K562 (cell line): ENCODE measurements around the gene LHPP. TPM values are rescaled to one million over a fixed set of nuclear protein-coding genes. Genes with fewer than 3 reads are reported as not detected.

Experiments used
- ATAC-seq: fragments of 200-7000 bp; cut with Tn5 transposase; 3 replicates; pipeline ENCODE4 v1.9.1; 2020; ENCODE audit warnings: moderate library complexity
- BruUV-seq: library from RNA; stranded (reverse); fragments of 400-500 nt; replicated peaks from 2 replicates; lab custom pipeline; 2021; lab: Mats Ljungman, UMichigan
- CTCF ChIA-PET: fragments of 300-600 bp; formaldehyde crosslinking; extraction: SDS; loops from one replicate; lab custom pipeline; 2021; ENCODE audit warnings: low intra/inter-chr PET ratio; lab: Yijun Ruan, JAX
- POLR2A ChIA-PET: fragments of 300-600, 350-650 bp; sonication (Branson Sonifier 250); formaldehyde crosslinking; extraction: SDS; loops from one replicate; lab custom pipeline; 2021; ENCODE audit warnings: antibody characterized with exemption, inconsistent platforms; lab: Yijun Ruan, JAX
- DNase-seq, 4 experiments: peaks; one replicate each; pipeline versions ENCODE4 v3.0.0 to v3.0.0-alpha.2; 2011 to 2018; ENCODE audit warnings: low spot score in 3 of 4, mixed read lengths in 3 of 4; ENCODE audit errors: extremely low read depth in 1 of 4
- FAIRE-seq: peaks from 2 replicates; lab custom pipeline; 2011; peaks lifted over from hg19 to GRCh38; lab: Jason Lieb, UNC
- H2AFZ ChIP-seq: 2 replicates; pipeline ENCODE4 v1.6.0; 2011; ENCODE audit warnings: low read depth, low read length, control low read depth, inconsistent platforms
- H3K27ac ChIP-seq: fragments of 200-600 bp; 3 replicates; pipeline ENCODE4 v1.8.0; 2011; ENCODE audit warnings: low read depth, mild to moderate bottlenecking, control low read depth, inconsistent platforms, low read length, moderate library complexity, mixed read lengths; ENCODE audit errors: extremely low read depth
- H3K27me3 ChIP-seq, 2 experiments: fragments of 300-600 bp in 1 of 2; 2 replicates in 1 of 2; 3 replicates in 1 of 2; pipeline versions ENCODE4 v1.6.0 to v1.8.0; 2011; ENCODE audit warnings: inconsistent platforms in 2 of 2, low read length in 2 of 2, mild to moderate bottlenecking in 1 of 2, mixed read lengths in 1 of 2, moderate library complexity in 1 of 2; ENCODE audit not compliant: control insufficient read depth in 2 of 2, insufficient read depth in 2 of 2
- H3K36me3 ChIP-seq: fragments of 300-600 bp; 3 replicates; pipeline ENCODE4 v1.8.0; 2011; ENCODE audit warnings: mild to moderate bottlenecking, low read length, inconsistent platforms; ENCODE audit not compliant: control insufficient read depth, insufficient read depth
- H3K4me1 ChIP-seq, 2 experiments: fragments of 200-600 bp in 1 of 2; replicated peaks in 1 of 2; 2 replicates in 1 of 2; 3 replicates in 1 of 2; pipeline versions ENCODE4 v1.5.1 to v1.8.0; 2011; ENCODE audit warnings: inconsistent platforms in 2 of 2, low read length in 2 of 2, mild to moderate bottlenecking in 1 of 2, mixed read lengths in 1 of 2, moderate library complexity in 1 of 2; ENCODE audit not compliant: control insufficient read depth in 2 of 2, insufficient read depth in 2 of 2
- H3K4me2 ChIP-seq: 2 replicates; pipeline ENCODE4 v1.6.1; 2011; ENCODE audit warnings: low read length, control low read depth, inconsistent platforms, mixed read lengths; ENCODE audit not compliant: insufficient read depth
- H3K4me3 ChIP-seq: fragments of 200-600 bp; sonication (generic), shearing (Covaris generic); 2 replicates; pipeline ENCODE4 v1.5.1; 2016; ENCODE audit warnings: control low read depth, inconsistent platforms
- H3K79me2 ChIP-seq: fragments of 200-600 bp; 3 replicates; pipeline ENCODE4 v1.8.0; 2011; ENCODE audit warnings: low read length, inconsistent platforms; ENCODE audit not compliant: control insufficient read depth, insufficient read depth
- H3K9ac ChIP-seq, 2 experiments: 2 replicates each; pipeline versions ENCODE4 v1.6.0 to v1.6.1; 2011; ENCODE audit warnings: low read depth in 2 of 2, low read length in 2 of 2, control low read depth in 1 of 2, inconsistent platforms in 1 of 2, mild to moderate bottlenecking in 1 of 2, mixed read lengths in 1 of 2; ENCODE audit not compliant: insufficient read depth in 1 of 2
- H3K9me1 ChIP-seq: one replicate; pipeline ENCODE4 v1.6.0; 2011; ENCODE audit warnings: inconsistent platforms, mild to moderate bottlenecking, low read length, moderate library complexity; ENCODE audit not compliant: control insufficient read depth, insufficient read depth
- H3K9me3 ChIP-seq: replicated peaks from 2 replicates; pipeline ENCODE4 v1.5.1; 2011; ENCODE audit warnings: low read depth, low read length, inconsistent platforms; ENCODE audit not compliant: control insufficient read depth, insufficient read depth
- H4K20me1 ChIP-seq: replicated peaks from 2 replicates; pipeline ENCODE4 v1.6.1; 2011; ENCODE audit warnings: low read length, inconsistent platforms, mixed read lengths; ENCODE audit not compliant: control insufficient read depth, insufficient read depth
- CBX3 ChIP-seq, 2 experiments: IDR thresholded peaks; 1 replicate in 1 of 2; 2 replicates in 1 of 2; pipeline ENCODE4 v1.6.1; 2012; ENCODE audit warnings: inconsistent platforms in 2 of 2, low read length in 2 of 2, borderline replicate concordance in 1 of 2, control low read depth in 1 of 2
- CCNT2 ChIP-seq: IDR thresholded peaks from 2 replicates; pipeline ENCODE4 v1.6.1; 2011; ENCODE audit warnings: borderline replicate concordance, low read depth, mild to moderate bottlenecking, moderate library complexity, mixed read lengths, low read length; ENCODE audit not compliant: insufficient read length; ENCODE audit errors: extremely low read depth
- HMGN3 ChIP-seq: IDR thresholded peaks from 2 replicates; pipeline ENCODE4 v1.6.1; 2011; ENCODE audit warnings: borderline replicate concordance, low read depth, mild to moderate bottlenecking, mixed read lengths, low read length; ENCODE audit not compliant: insufficient read length; ENCODE audit errors: extremely low read depth
- NONO ChIP-seq, 2 experiments: fragments of 200-400 bp in 1 of 2; fragments of 450-650 bp in 1 of 2; formaldehyde crosslinking in 1 of 2; IDR thresholded peaks; 2 replicates each; pipeline ENCODE4 v1.6.1; 2017; ENCODE audit warnings: low read depth in 2 of 2, mild to moderate bottlenecking in 2 of 2, moderate library complexity in 2 of 2, low read length in 1 of 2
- NR0B1 ChIP-seq: fragments of 450-650 bp; IDR thresholded peaks from one replicate; pipeline ENCODE4 v1.6.1; 2018; ENCODE audit warnings: mild to moderate bottlenecking, moderate library complexity; ENCODE audit not compliant: partially characterized antibody
- POLR2A ChIP-seq: fragments of 450-650 bp; conservative IDR thresholded peaks from 2 replicates; pipeline ENCODE4 v1.6.1; 2016
- RBFOX2 ChIP-seq: fragments of 200-400 bp; formaldehyde crosslinking; IDR thresholded peaks from 2 replicates; pipeline ENCODE4 v1.6.1; 2017; ENCODE audit warnings: low read depth, mild to moderate bottlenecking, low read length, moderate library complexity
- RBM22 ChIP-seq: fragments of 200-400 bp; formaldehyde crosslinking; IDR thresholded peaks from 2 replicates; pipeline ENCODE4 v1.6.1; 2018; ENCODE audit warnings: low read length, low read depth; ENCODE audit not compliant: poor library complexity, severe bottlenecking
- TRIM28 ChIP-seq: fragments of 450-650 bp; IDR thresholded peaks from 2 replicates; pipeline ENCODE4 v1.6.1; 2017
- ZFX ChIP-seq: sonication (generic); formaldehyde crosslinking; IDR thresholded peaks from 2 replicates; pipeline ENCODE4 v1.8.0; 2022; ENCODE audit warnings: mild to moderate bottlenecking, missing genetic modification reagents, moderate library complexity
- WGBS: fragments of 100-300 bp; shearing (Covaris generic); methylation state at CpG from one replicate; pipeline ENCODE4 v1.1.6; 2016; ENCODE audit warnings: low coverage, mixed read lengths; ENCODE audit not compliant: insufficient coverage; ENCODE audit errors: missing lambda C conversion rate; 5-methylcytosine and 5-hydroxymethylcytosine counted together
- in situ Hi-C: fragments of 300-500 bp; cut with MboI; formaldehyde crosslinking; loops from 4 replicates; pipeline ENCODE4 v1.15.0; 2018; ENCODE audit warnings: inconsistent platforms, mixed read lengths
- intact Hi-C: fragments of 100-400 bp; cut with micrococcal nuclease; formaldehyde crosslinking; loops from 2 replicates; pipeline ENCODE4 v1.14.2; 2022
- polyA plus RNA-seq, 8 experiments: library from polyadenylated mRNA; depleted of rRNA in 4 of 8; stranded (reverse) in 5 of 8; unstranded in 3 of 8; fragments of >200 nt; fragmentation: Nextera tagmentation in 2 of 8; fragmentation: Illumina TruSeq in 1 of 8; extraction: Ambion mirVana in 2 of 8; extraction: Trizol in 1 of 8; gene quantifications; 2 replicates each; pipeline versions ENCODE4 v1.2.1 to v1.2.3, GENCODE V29; 2011 to 2014; ENCODE audit warnings: inconsistent platforms in 1 of 8, missing spikeins in 1 of 8
- total RNA-seq, 7 experiments: library from RNA; depleted of rRNA in 6 of 7; stranded (reverse); fragments of >200 nt in 6 of 7; fragmentation: Illumina TruSeq in 2 of 7; extraction: Trizol in 2 of 7; gene quantifications; 2 replicates each; pipeline versions ENCODE4 v1.2.1 to v1.2.3, GENCODE V29; 2011 to 2021; ENCODE audit warnings: low replicate concordance in 1 of 7

Gene LHPP
- total and polyA plus RNA-seq, 9 of the 15 experiments (the other 6 are each of a cell fraction or from before 2014, with no cell fraction given): 0.34 to 7.4 (median 3.0) TPM

GRCh38 chr10:124416733-124417132, 44.9 kb upstream of the LHPP start:
- ChIA-PET POLR2A (interaction anchor here (0.5 to 1.5 kb wide), 4 partner anchors 8 to 94 kb away, joined by 3 to 5 read pairs (median 3); no protein-coding TSS in a partner anchor), CTCF (no interaction called here)
- peak overlapping the region in 1 of 2 experiments; percentile 53; a peak in 2 of 4 replicates for H3K9ac ChIP-seq
- peaks cover 28 to 31% of the 10 kb centered on the region in 2 experiments for H3K4me1 ChIP-seq
- H3K36me3 ChIP-seq: peaks cover 29% of the 10 kb centered on the region
- no TSS peak for BruUV-seq
- no peak for TF ChIP-seq CBX3 (IDR thresholded peaks at IDR 0.05; ENCODE audit: borderline replicate concordance in 1 of 2, low read length in 2 of 2)
- intact Hi-C loops (loop anchor here (5.0 kb wide), 1 partner anchor 51 kb away; no protein-coding TSS in a partner anchor), in situ Hi-C loops (no loop called here)
- WGBS: 34% methylated on average over 6 of the region's 6 CpGs
- peaks cover 70% of the 10 kb centered on the region for H3K79me2 ChIP-seq
- DNase-seq: no peak
- H3K27ac ChIP-seq: no peak overlapping the region
- H3K9me3 ChIP-seq: no peaks in the 10 kb centered on the region
- H3K4me3 ChIP-seq: peak overlapping the region; percentile 69; the same call in 1 of the 2 replicates
- peaks cover 14% of the 10 kb centered on the region; the same call in 1 of the 2 replicates for H4K20me1 ChIP-seq
- FAIRE-seq: no peak
- no peaks in the 10 kb centered on the region for H3K27me3 ChIP-seq
- no peak overlapping the region for H2AFZ ChIP-seq
- no peaks in the 10 kb centered on the region for H3K9me1 ChIP-seq
- ATAC-seq: no peak
- H3K4me2 ChIP-seq: peak overlapping the region; percentile 64

- H2AFZ ChIP-seq: peak overlapping the region; percentile 40; the same call in 1 of the 2 replicates
- H3K36me3 ChIP-seq: peaks cover 17% of the 10 kb centered on the region
- peaks cover 57% of the 10 kb centered on the region for H3K79me2 ChIP-seq
- H3K27ac ChIP-seq: peak overlapping the region; percentile 67; the same call in 2 of the 3 replicates
- H3K27me3 ChIP-seq: no peaks in the 10 kb centered on the region
- H3K4me1 ChIP-seq: peaks cover 33 to 37% of the 10 kb centered on the region in 2 experiments
- in situ Hi-C loops (no loop called here), intact Hi-C loops (loop anchor here (5.0 kb wide), 1 partner anchor 49 kb away; no protein-coding TSS in a partner anchor)
- peak overlapping the region; percentile 70 for H3K4me2 ChIP-seq
- ChIA-PET POLR2A (interaction anchor here (0.6 to 1.5 kb wide), 12 partner anchors 9 to 124 kb away, joined by 3 to 10 read pairs (median 3); no protein-coding TSS in a partner anchor), CTCF (no interaction called here)
- no peaks in the 10 kb centered on the region for H3K9me1 ChIP-seq
- peak overlapping the region; percentile 53 to 91 for H3K9ac ChIP-seq
- H4K20me1 ChIP-seq: peaks cover 14% of the 10 kb centered on the region; the same call in 1 of the 2 replicates
- no peaks in the 10 kb centered on the region for H3K9me3 ChIP-seq
- H3K4me3 ChIP-seq: peak overlapping the region; percentile 69
- DNase-seq (peak in 2 of 4 experiments; percentile 42 to 60), FAIRE-seq (no peak), ATAC-seq (peak; percentile 68)
- WGBS: 2% methylated on average over 30 of the region's 64 CpGs
- BruUV-seq: no TSS peak
- TF ChIP-seq HMGN3 (peak; percentile 30), POLR2A (no peak), CCNT2 (peak; percentile 34), NR0B1 (no peak), RBFOX2 (no peak), TRIM28 (no peak), ZFX (CRISPR knock-in tag) (peak; percentile 52; the same call in 1 of the 2 replicates), NONO (IDR thresholded peaks at IDR 0.05; ENCODE audit: low read depth in 2 of 2, low read length in 1 of 2) (peak in 1 of 2 experiments; percentile 94; a peak in 1 of 4 replicates), RBM22 (no peak)
Observed at GRCh38 chr10:124417895-124418725, 43.5 kb upstream of the LHPP start.
